H9 (cell line): ENCODE results near the gene VPS13A. TPM values are rescaled to one million over a fixed set of nuclear protein-coding genes. Genes with fewer than 3 reads are reported as not detected.

Source experiments
- DNase-seq: peaks from one replicate; pipeline ENCODE4 v3.0.0-alpha.2; 2017
- H2AFZ ChIP-seq: one replicate; pipeline ENCODE4 v1.6.1; 2013; ENCODE audit warnings: mild to moderate bottlenecking, low read length, control low read depth, moderate library complexity
- H2AK5ac ChIP-seq: 2 replicates; pipeline ENCODE4 v1.6.1; 2013; ENCODE audit warnings: low read length, control low read depth, mixed read lengths; ENCODE audit not compliant: insufficient read length
- H2BK120ac ChIP-seq: one replicate; pipeline ENCODE4 v1.6.1; 2013; ENCODE audit warnings: low read depth, mild to moderate bottlenecking, low read length, control low read depth, inconsistent platforms; ENCODE audit not compliant: poor library complexity, severe bottlenecking
- H2BK12ac ChIP-seq: 2 replicates; pipeline ENCODE4 v1.6.1; 2013; ENCODE audit warnings: low read length, control low read depth, mixed read lengths, low read depth; ENCODE audit not compliant: insufficient read length
- H2BK15ac ChIP-seq: 2 replicates; pipeline ENCODE4 v1.6.1; 2013; ENCODE audit warnings: low read depth, low read length, control low read depth
- H2BK20ac ChIP-seq: one replicate; pipeline ENCODE4 v1.6.1; 2013; ENCODE audit warnings: low read depth, mild to moderate bottlenecking, low read length, control low read depth, inconsistent platforms; ENCODE audit not compliant: poor library complexity, severe bottlenecking
- H2BK5ac ChIP-seq: 2 replicates; pipeline ENCODE4 v1.6.1; 2013; ENCODE audit warnings: low read length, control low read depth, mixed read lengths; ENCODE audit not compliant: insufficient read length
- H3K14ac ChIP-seq: 2 replicates; pipeline ENCODE4 v1.6.1; 2013; ENCODE audit warnings: low read length, control low read depth; ENCODE audit not compliant: insufficient read depth
- H3K18ac ChIP-seq: 2 replicates; pipeline ENCODE4 v1.6.1; 2013; ENCODE audit warnings: low read depth, mild to moderate bottlenecking, mixed read lengths, low read length, control low read depth; ENCODE audit not compliant: insufficient read length
- H3K23ac ChIP-seq: 2 replicates; pipeline ENCODE4 v1.6.1; 2013; ENCODE audit warnings: low read length, control low read depth, mixed read lengths, low read depth; ENCODE audit not compliant: insufficient read length
- H3K23me2 ChIP-seq: 2 replicates; pipeline ENCODE4 v1.6.1; 2013; ENCODE audit warnings: low read depth, mild to moderate bottlenecking, mixed read lengths, low read length, control low read depth; ENCODE audit not compliant: insufficient read length, poor library complexity, severe bottlenecking
- H3K27ac ChIP-seq: 2 replicates; pipeline ENCODE4 v1.5.1; 2013; ENCODE audit warnings: low read length, control low read depth, mixed read lengths, low read depth; ENCODE audit not compliant: insufficient read length
- H3K27me3 ChIP-seq: 2 replicates; pipeline ENCODE4 v1.6.1; 2013; ENCODE audit warnings: low read length, control low read depth, inconsistent platforms; ENCODE audit not compliant: insufficient read depth
- H3K4ac ChIP-seq: 2 replicates; pipeline ENCODE4 v1.6.1; 2013; ENCODE audit warnings: low read depth, mild to moderate bottlenecking, control low read depth, inconsistent platforms, low read length, moderate library complexity
- H3K4me1 ChIP-seq: 2 replicates; pipeline ENCODE4 v1.6.1; 2013; ENCODE audit warnings: low read length, control low read depth, inconsistent platforms; ENCODE audit not compliant: insufficient read depth
- H3K4me2 ChIP-seq: 2 replicates; pipeline ENCODE4 v1.6.1; 2013; ENCODE audit warnings: low read length, control low read depth, mixed read lengths; ENCODE audit not compliant: insufficient read length, insufficient read depth
- H3K56ac ChIP-seq: 2 replicates; pipeline ENCODE4 v1.6.1; 2013; ENCODE audit warnings: low read depth, mild to moderate bottlenecking, mixed read lengths, low read length, control low read depth; ENCODE audit not compliant: insufficient read length
- H3K79me1 ChIP-seq: 2 replicates; pipeline ENCODE4 v1.6.1; 2013; ENCODE audit warnings: low read depth, mild to moderate bottlenecking, moderate library complexity, low read length, control low read depth, inconsistent platforms; ENCODE audit not compliant: insufficient read depth, poor library complexity, severe bottlenecking
- H3K79me2 ChIP-seq: 2 replicates; pipeline ENCODE4 v1.6.1; 2013; ENCODE audit warnings: low read length, control low read depth, inconsistent platforms; ENCODE audit not compliant: insufficient read depth
- H3K9ac ChIP-seq: 2 replicates; pipeline ENCODE4 v1.6.1; 2013; ENCODE audit warnings: low read length, control low read depth, mixed read lengths; ENCODE audit not compliant: insufficient read length; ENCODE audit errors: extremely low read depth
- H3K9me3 ChIP-seq: one replicate; pipeline ENCODE4 v1.6.1; 2013; ENCODE audit warnings: low read depth, low read length, inconsistent platforms; ENCODE audit not compliant: control insufficient read depth
- H3T11ph ChIP-seq: one replicate; pipeline ENCODE4 v1.6.1; 2013; ENCODE audit warnings: mild to moderate bottlenecking, low read length, control low read depth, inconsistent platforms
- H4K20me1 ChIP-seq: one replicate; pipeline ENCODE4 v1.6.1; 2013; ENCODE audit not compliant: control insufficient read depth, insufficient read length, insufficient read depth
- H4K5ac ChIP-seq: 2 replicates; pipeline ENCODE4 v1.6.1; 2013; ENCODE audit warnings: low read depth, mild to moderate bottlenecking, mixed read lengths, low read length, control low read depth; ENCODE audit not compliant: insufficient read length
- H4K8ac ChIP-seq: replicated peaks from 2 replicates; pipeline ENCODE4 v1.6.1; 2013; ENCODE audit warnings: low read length, control low read depth, mixed read lengths, low read depth; ENCODE audit not compliant: insufficient read length
- H4K91ac ChIP-seq: 2 replicates; pipeline ENCODE4 v1.6.1; 2013; ENCODE audit warnings: low read depth, mild to moderate bottlenecking, moderate library complexity, mixed read lengths, low read length, control low read depth; ENCODE audit not compliant: insufficient read length
- H3K27ac Mint-ChIP-seq, 3 experiments: 2 replicates in 2 of 3; 3 replicates in 1 of 3; pipeline ENCODE4 v1.8.0; 2020 to 2021; ENCODE audit warnings: mixed read lengths in 3 of 3, mild to moderate bottlenecking in 1 of 3, moderate library complexity in 1 of 3
- H3K27me3 Mint-ChIP-seq: 2 replicates; pipeline ENCODE4 v1.8.0; 2021; ENCODE audit warnings: low read depth, mild to moderate bottlenecking, moderate library complexity, mixed read lengths
- H3K36me3 Mint-ChIP-seq, 3 experiments: 2 replicates in 2 of 3; 3 replicates in 1 of 3; pipeline ENCODE4 v1.8.0; 2020 to 2021; ENCODE audit warnings: low read depth in 3 of 3, mixed read lengths in 3 of 3; ENCODE audit not compliant: insufficient read depth in 1 of 3
- H3K4me1 Mint-ChIP-seq, 2 experiments: 2 replicates each; pipeline ENCODE4 v1.8.0; 2020; ENCODE audit warnings: mixed read lengths in 2 of 2
- H3K4me3 Mint-ChIP-seq, 2 experiments: 2 replicates in 1 of 2; 3 replicates in 1 of 2; pipeline ENCODE4 v1.8.0; 2020 to 2021; ENCODE audit warnings: mild to moderate bottlenecking in 2 of 2, mixed read lengths in 2 of 2, moderate library complexity in 1 of 2
- H3K9me3 Mint-ChIP-seq, 2 experiments: 2 replicates in 1 of 2; 3 replicates in 1 of 2; pipeline ENCODE4 v1.8.0; 2020; ENCODE audit warnings: mild to moderate bottlenecking in 2 of 2, mixed read lengths in 2 of 2, moderate library complexity in 1 of 2
- CTCF ChIP-seq: fragments of 200-600 bp; sonication (generic); conservative IDR thresholded peaks from 3 replicates; pipeline ENCODE4 v1.8.0; 2021; ENCODE audit warnings: antibody characterized with exemption, mild to moderate bottlenecking
- WGBS: extraction: QIAGEN DNeasy Blood & Tissue Kit; methylation state at CpG from one replicate; pipeline ENCODE4 v1.1.7; 2013; ENCODE audit warnings: missing lambda C conversion rate, low lambda C conversion rate, mixed read lengths; ENCODE audit not compliant: insufficient read length; ENCODE audit errors: extremely low coverage; 5-methylcytosine and 5-hydroxymethylcytosine counted together
- total RNA-seq: library from RNA; stranded (reverse); gene quantifications from 2 replicates; pipeline ENCODE4 v1.2.1, GENCODE V29; 2021

The VPS13A gene
- total RNA-seq, 1 experiment from 2014 or later = 34.0 TPM

GRCh38 chr9:77442436-77442835, 265.1 kb downstream of the VPS13A start:
- Mint-ChIP-seq H3K27ac (no peak overlapping the region), H3K27me3 (no peaks in the 10 kb centered on the region; the same call in 1 of the 2 replicates), H3K4me1 (peaks cover 16 to 22% of the 10 kb centered on the region in 2 experiments), H3K9me3 (peaks cover 0 to 1% of the 10 kb centered on the region in 2 experiments; a peak in 2 of 5 replicates), H3K4me3 (no peak overlapping the region), H3K36me3 (peaks cover 0 to 4% (median 3%) of the 10 kb centered on the region in 3 experiments; a peak in 3 of 7 replicates)
- no peak overlapping the region for H2BK12ac ChIP-seq
- no peak overlapping the region for H3K4ac ChIP-seq
- TF ChIP-seq CTCF = no peak
- no peaks in the 10 kb centered on the region for H3K23me2 ChIP-seq
- no peak overlapping the region for H4K8ac ChIP-seq
- no peaks in the 10 kb centered on the region for H3K27me3 ChIP-seq
- DNase-seq = no peak
- no peak overlapping the region for H2AK5ac ChIP-seq
- H4K91ac ChIP-seq = no peak overlapping the region
- H3K4me2 ChIP-seq = no peak overlapping the region
- no peak overlapping the region for H3T11ph ChIP-seq
- H2AFZ ChIP-seq = no peak overlapping the region
- no peak overlapping the region for H3K27ac ChIP-seq
- H3K79me1 ChIP-seq = no peaks in the 10 kb centered on the region
- H3K79me2 ChIP-seq = no peaks in the 10 kb centered on the region
- H3K23ac ChIP-seq = no peak overlapping the region
- no CpG with 5 or more reads among the region's 1 CpG for WGBS
- no peak overlapping the region for H3K9ac ChIP-seq
- H4K20me1 ChIP-seq = no peaks in the 10 kb centered on the region
- H3K14ac ChIP-seq = no peak overlapping the region
- no peak overlapping the region for H4K5ac ChIP-seq
- H2BK20ac ChIP-seq = no peak overlapping the region
- H2BK5ac ChIP-seq = no peak overlapping the region
- H3K9me3 ChIP-seq = no peaks in the 10 kb centered on the region
- H3K18ac ChIP-seq = no peak overlapping the region
- H3K4me1 ChIP-seq = peaks cover 5% of the 10 kb centered on the region; the same call in 1 of the 2 replicates
- H3K56ac ChIP-seq = no peak overlapping the region
- H2BK15ac ChIP-seq = no peak overlapping the region
- H2BK120ac ChIP-seq = no peak overlapping the region
